Stimulated activated CD4-positive, alpha-beta T cell treated with anti-CD3 and anti-CD28 coated beads, Interleukin-1b, Interleukin-23, amount 100 ng/mL, for 1 hour (primary cell): ENCODE results near the gene PTCH1.

Experiments
- DNase-seq, 2 donors: peaks; one replicate each; pipeline ENCODE4 v3.0.0-alpha.2; 2020; ENCODE audit warnings: low read depth in 2 of 2

The PTCH1 gene

GRCh38 chr9:95516734-95517558, at the start of gene PTCH1:
Gene PTCH1 (minus strand): TSS chr9:95516971.
- no peak for DNase-seq

- no peak for DNase-seq
Observed at GRCh38 chr9:95565982-95566381, 49.2 kb upstream of the PTCH1 start.

GRCh38 chr9:95561913-95562312, 45.1 kb upstream of the PTCH1 start:
- DNase-seq: no peak

GRCh38 chr9:95557142-95557541, 40.4 kb upstream of the PTCH1 start:
- DNase-seq: no peak

- DNase-seq: no peak
Observed at GRCh38 chr9:95556521-95556920, 39.8 kb upstream of the PTCH1 start.

- no peak for DNase-seq
Observed at GRCh38 chr9:95552814-95553546, 36.2 kb upstream of the PTCH1 start.

GRCh38 chr9:95552255-95552654, 35.5 kb upstream of the PTCH1 start:
- DNase-seq: no peak

GRCh38 chr9:95551406-95551805, 34.6 kb upstream of the PTCH1 start:
- DNase-seq: no peak

GRCh38 chr9:95545831-95546567, 29.2 kb upstream of the PTCH1 start:
- DNase-seq: no peak

- DNase-seq: no peak
Observed at GRCh38 chr9:95533996-95534680, 17.4 kb upstream of the PTCH1 start.

- DNase-seq: no peak
Observed at GRCh38 chr9:95529910-95530309, 13.1 kb upstream of the PTCH1 start.

- DNase-seq: no peak
Observed at GRCh38 chr9:95528908-95529502, 12.2 kb upstream of the PTCH1 start.

GRCh38 chr9:95522871-95523370, 6.2 kb upstream of the PTCH1 start:
- DNase-seq: no peak

- DNase-seq: no peak
Observed at GRCh38 chr9:95521699-95522098, 4.9 kb upstream of the PTCH1 start.

- no peak for DNase-seq
Observed at GRCh38 chr9:95517559-95518425, 1.0 kb upstream of the PTCH1 start.

GRCh38 chr9:95516221-95516733, 494 bp downstream of the PTCH1 start:
- no peak for DNase-seq

- DNase-seq: no peak
Observed at GRCh38 chr9:95515272-95516113, 1.3 kb downstream of the PTCH1 start.

GRCh38 chr9:95514342-95514741, 2.4 kb downstream of the PTCH1 start:
- DNase-seq: no peak

- DNase-seq: no peak
Observed at GRCh38 chr9:95513711-95514110, 3.1 kb downstream of the PTCH1 start.
